B cell (primary cell): Measurements from ENCODE around the gene CIAPIN1.

Experiments used
- CTCF ChIP-seq: fragments of 200-600 bp; IDR thresholded peaks from one replicate; pipeline ENCODE4 v1.8.0; 2022; ENCODE audit warnings: antibody characterized with exemption, mild to moderate bottlenecking
- EZH2 ChIP-seq: IDR thresholded peaks from 2 replicates; pipeline ENCODE4 v1.6.1; 2012; ENCODE audit warnings: borderline replicate concordance, low read depth, mild to moderate bottlenecking, moderate library complexity, low read length; ENCODE audit not compliant: insufficient read depth, poor library complexity, severe bottlenecking

GRCh38 chr16:57471852-57472664 lies 24.9 kb upstream of the CIAPIN1 start:
- no peak for TF ChIP-seq CTCF
- no peak for TF ChIP-seq EZH2
